ENCODE measurements around the gene SMYD5. TPM values are rescaled to one million over a fixed set of nuclear protein-coding genes. Genes with fewer than 3 reads are reported as not detected.
A peak's percentile ranks its signal among the peaks of the same experiment; 100 is the strongest.

Gene SMYD5
- total RNA-seq, 2 donors from 2014 or later = 34.9 to 35.4 TPM

GRCh38 chr2:73255007-73255644, 41.1 kb downstream of the SMYD5 start:
- no peak overlapping the region for H3K27ac ChIP-seq (ENCODE audit: low read depth, low read length)
- no peak overlapping the region for H3K9ac ChIP-seq (ENCODE audit: extremely low read depth, low read length, poor library complexity, severe bottlenecking)
- WGBS, 2 experiments (ENCODE audit: insufficient coverage in 1 of 2, insufficient read length in 1 of 2) = 95 to 100% methylated on average over 2 to 4 of the region's 4 CpGs
- no peaks in the 10 kb centered on the region for H3K27me3 Mint-ChIP-seq (ENCODE audit: insufficient read depth)
- TF ChIP-seq, protein P1, sequence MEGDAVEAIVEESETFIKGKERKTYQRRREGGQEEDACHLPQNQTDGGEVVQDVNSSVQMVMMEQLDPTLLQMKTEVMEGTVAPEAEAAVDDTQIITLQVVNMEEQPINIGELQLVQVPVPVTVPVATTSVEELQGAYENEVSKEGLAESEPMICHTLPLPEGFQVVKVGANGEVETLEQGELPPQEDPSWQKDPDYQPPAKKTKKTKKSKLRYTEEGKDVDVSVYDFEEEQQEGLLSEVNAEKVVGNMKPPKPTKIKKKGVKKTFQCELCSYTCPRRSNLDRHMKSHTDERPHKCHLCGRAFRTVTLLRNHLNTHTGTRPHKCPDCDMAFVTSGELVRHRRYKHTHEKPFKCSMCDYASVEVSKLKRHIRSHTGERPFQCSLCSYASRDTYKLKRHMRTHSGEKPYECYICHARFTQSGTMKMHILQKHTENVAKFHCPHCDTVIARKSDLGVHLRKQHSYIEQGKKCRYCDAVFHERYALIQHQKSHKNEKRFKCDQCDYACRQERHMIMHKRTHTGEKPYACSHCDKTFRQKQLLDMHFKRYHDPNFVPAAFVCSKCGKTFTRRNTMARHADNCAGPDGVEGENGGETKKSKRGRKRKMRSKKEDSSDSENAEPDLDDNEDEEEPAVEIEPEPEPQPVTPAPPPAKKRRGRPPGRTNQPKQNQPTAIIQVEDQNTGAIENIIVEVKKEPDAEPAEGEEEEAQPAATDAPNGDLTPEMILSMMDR (conservative IDR thresholded peaks at IDR 0.05) = no peak
- DNase-seq = peak; percentile 51
- no peak overlapping the region for H3K27ac Mint-ChIP-seq
- no peak overlapping the region for H3K4me3 ChIP-seq (ENCODE audit: low read length)
- peaks cover 42% of the 10 kb centered on the region for H3K36me3 Mint-ChIP-seq (ENCODE audit: low read depth)
- H3K4me3 Mint-ChIP-seq = no peak overlapping the region
- H3K9me3 Mint-ChIP-seq = no peaks in the 10 kb centered on the region
- peaks cover 48% of the 10 kb centered on the region for H3K36me3 ChIP-seq (ENCODE audit: control insufficient read depth, insufficient read depth, low read length)
- no peaks in the 10 kb centered on the region for H3K4me1 ChIP-seq (ENCODE audit: control insufficient read depth, insufficient read depth, low read length)
- H3K4me1 Mint-ChIP-seq = no peaks in the 10 kb centered on the region
- H3K9me3 ChIP-seq (ENCODE audit: control insufficient read depth, low read length) = no peaks in the 10 kb centered on the region
- no peaks in the 10 kb centered on the region for H3K27me3 ChIP-seq (ENCODE audit: control insufficient read depth, insufficient read depth, low read length, poor library complexity, severe bottlenecking)

DNA sequence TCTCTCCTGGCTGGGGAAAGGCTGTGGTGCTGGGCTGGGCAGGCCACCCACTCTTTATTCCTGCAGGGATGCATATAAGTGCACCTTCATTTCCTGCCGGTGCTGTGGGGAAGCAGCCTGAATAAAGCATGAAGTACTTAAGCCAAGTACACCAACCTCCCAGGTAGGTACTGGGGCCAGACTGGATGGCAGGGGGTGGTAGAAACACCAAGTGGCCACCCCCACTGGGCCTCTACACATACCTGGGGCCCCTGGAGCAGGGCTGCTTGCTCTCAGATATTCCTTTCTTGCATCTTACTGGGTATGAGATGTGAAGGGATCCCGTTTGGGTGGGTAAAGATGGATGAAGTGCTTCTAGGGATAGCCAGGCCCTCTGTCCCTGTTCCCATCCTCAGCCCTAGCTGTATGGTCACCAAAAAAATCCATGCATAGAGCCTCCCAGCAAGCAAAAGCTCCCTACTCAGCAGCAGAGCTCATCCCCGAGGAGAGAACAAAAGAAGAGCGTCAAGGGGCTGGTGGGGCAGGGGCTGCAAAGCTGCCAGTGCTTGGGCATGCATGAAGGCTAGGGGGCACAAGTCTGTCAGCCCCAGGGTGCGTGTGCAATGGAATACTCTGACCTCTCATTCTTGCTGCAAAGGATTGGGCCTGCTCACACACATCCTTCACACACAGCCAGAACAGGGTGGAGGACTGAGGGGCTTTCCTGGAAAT, 42.0 kb downstream of the SMYD5 start:
- 78 to 89% methylated on average over 2 to 5 of the region's 5 CpGs for WGBS, 2 experiments (ENCODE audit: insufficient coverage in 1 of 2, insufficient read length in 1 of 2)
- Histone ChIP-seq H3K27me3 (ENCODE audit: control insufficient read depth, insufficient read depth, low read length, poor library complexity, severe bottlenecking) (no peaks in the 10 kb centered on the region), H3K4me3 (ENCODE audit: low read length) (no peak overlapping the region), H3K36me3 (ENCODE audit: control insufficient read depth, insufficient read depth, low read length) (peaks cover 39% of the 10 kb centered on the region), H3K9me3 (ENCODE audit: control insufficient read depth, low read length) (no peaks in the 10 kb centered on the region), H3K9ac (ENCODE audit: extremely low read depth, low read length, poor library complexity, severe bottlenecking) (no peak overlapping the region), H3K4me1 (ENCODE audit: control insufficient read depth, insufficient read depth, low read length) (no peaks in the 10 kb centered on the region), H3K27ac (ENCODE audit: low read depth, low read length) (no peak overlapping the region)
- Mint-ChIP-seq H3K27me3 (ENCODE audit: insufficient read depth) (no peaks in the 10 kb centered on the region), H3K4me3 (no peak overlapping the region), H3K4me1 (peaks cover 2% of the 10 kb centered on the region), H3K27ac (no peak overlapping the region), H3K9me3 (no peaks in the 10 kb centered on the region), H3K36me3 (ENCODE audit: low read depth) (peaks cover 32% of the 10 kb centered on the region)
- TF ChIP-seq, protein P1 (conservative IDR thresholded peaks at IDR 0.05) = no peak
- peak; percentile 35 for DNase-seq

GRCh38 chr2:73256618-73256922, 42.5 kb downstream of the SMYD5 start:
- Histone ChIP-seq H3K9me3 (ENCODE audit: control insufficient read depth, low read length) (no peaks in the 10 kb centered on the region), H3K27me3 (ENCODE audit: control insufficient read depth, insufficient read depth, low read length, poor library complexity, severe bottlenecking) (no peaks in the 10 kb centered on the region), H3K4me1 (ENCODE audit: control insufficient read depth, insufficient read depth, low read length) (no peaks in the 10 kb centered on the region), H3K9ac (ENCODE audit: extremely low read depth, low read length, poor library complexity, severe bottlenecking) (no peak overlapping the region), H3K4me3 (ENCODE audit: low read length) (no peak overlapping the region), H3K27ac (ENCODE audit: low read depth, low read length) (peak overlapping the region; percentile 8), H3K36me3 (ENCODE audit: control insufficient read depth, insufficient read depth, low read length) (peaks cover 34% of the 10 kb centered on the region)
- H3K9me3 Mint-ChIP-seq = no peaks in the 10 kb centered on the region
- peaks cover 28% of the 10 kb centered on the region for H3K36me3 Mint-ChIP-seq (ENCODE audit: low read depth)
- H3K27me3 Mint-ChIP-seq (ENCODE audit: insufficient read depth) = no peaks in the 10 kb centered on the region
- H3K4me1 Mint-ChIP-seq = peaks cover 2% of the 10 kb centered on the region
- TF ChIP-seq, protein P1 (conservative IDR thresholded peaks at IDR 0.05) = no peak
- no peak overlapping the region for H3K27ac Mint-ChIP-seq
- 87% methylated on average over 1 of the region's 1 CpG; no CpG with 5 or more reads in 1 of the 2 experiments for WGBS, 2 experiments (ENCODE audit: insufficient coverage in 1 of 2, insufficient read length in 1 of 2)
- no peak overlapping the region for H3K4me3 Mint-ChIP-seq
- peak; percentile 40 for DNase-seq

Data from endodermal cell (in vitro differentiated cells).